H9 (cell line): ENCODE data around the gene SLC7A9. TPM values are rescaled to one million over a fixed set of nuclear protein-coding genes. Genes with fewer than 3 reads are reported as not detected.

ENCODE experiments used
- DNase-seq: peaks from one replicate; pipeline ENCODE4 v3.0.0-alpha.2; 2017
- H2AFZ ChIP-seq: one replicate; pipeline ENCODE4 v1.6.1; 2013; ENCODE audit warnings: mild to moderate bottlenecking, low read length, control low read depth, moderate library complexity
- H2AK5ac ChIP-seq: 2 replicates; pipeline ENCODE4 v1.6.1; 2013; ENCODE audit warnings: low read length, control low read depth, mixed read lengths; ENCODE audit not compliant: insufficient read length
- H2BK120ac ChIP-seq: one replicate; pipeline ENCODE4 v1.6.1; 2013; ENCODE audit warnings: low read depth, mild to moderate bottlenecking, low read length, control low read depth, inconsistent platforms; ENCODE audit not compliant: poor library complexity, severe bottlenecking
- H2BK12ac ChIP-seq: 2 replicates; pipeline ENCODE4 v1.6.1; 2013; ENCODE audit warnings: low read length, control low read depth, mixed read lengths, low read depth; ENCODE audit not compliant: insufficient read length
- H2BK15ac ChIP-seq: 2 replicates; pipeline ENCODE4 v1.6.1; 2013; ENCODE audit warnings: low read depth, low read length, control low read depth
- H2BK20ac ChIP-seq: one replicate; pipeline ENCODE4 v1.6.1; 2013; ENCODE audit warnings: low read depth, mild to moderate bottlenecking, low read length, control low read depth, inconsistent platforms; ENCODE audit not compliant: poor library complexity, severe bottlenecking
- H2BK5ac ChIP-seq: 2 replicates; pipeline ENCODE4 v1.6.1; 2013; ENCODE audit warnings: low read length, control low read depth, mixed read lengths; ENCODE audit not compliant: insufficient read length
- H3K14ac ChIP-seq: 2 replicates; pipeline ENCODE4 v1.6.1; 2013; ENCODE audit warnings: low read length, control low read depth; ENCODE audit not compliant: insufficient read depth
- H3K18ac ChIP-seq: 2 replicates; pipeline ENCODE4 v1.6.1; 2013; ENCODE audit warnings: low read depth, mild to moderate bottlenecking, mixed read lengths, low read length, control low read depth; ENCODE audit not compliant: insufficient read length
- H3K23ac ChIP-seq: 2 replicates; pipeline ENCODE4 v1.6.1; 2013; ENCODE audit warnings: low read length, control low read depth, mixed read lengths, low read depth; ENCODE audit not compliant: insufficient read length
- H3K23me2 ChIP-seq: 2 replicates; pipeline ENCODE4 v1.6.1; 2013; ENCODE audit warnings: low read depth, mild to moderate bottlenecking, mixed read lengths, low read length, control low read depth; ENCODE audit not compliant: insufficient read length, poor library complexity, severe bottlenecking
- H3K27ac ChIP-seq: 2 replicates; pipeline ENCODE4 v1.5.1; 2013; ENCODE audit warnings: low read length, control low read depth, mixed read lengths, low read depth; ENCODE audit not compliant: insufficient read length
- H3K27me3 ChIP-seq: 2 replicates; pipeline ENCODE4 v1.6.1; 2013; ENCODE audit warnings: low read length, control low read depth, inconsistent platforms; ENCODE audit not compliant: insufficient read depth
- H3K4ac ChIP-seq: 2 replicates; pipeline ENCODE4 v1.6.1; 2013; ENCODE audit warnings: low read depth, mild to moderate bottlenecking, control low read depth, inconsistent platforms, low read length, moderate library complexity
- H3K4me1 ChIP-seq: 2 replicates; pipeline ENCODE4 v1.6.1; 2013; ENCODE audit warnings: low read length, control low read depth, inconsistent platforms; ENCODE audit not compliant: insufficient read depth
- H3K4me2 ChIP-seq: 2 replicates; pipeline ENCODE4 v1.6.1; 2013; ENCODE audit warnings: low read length, control low read depth, mixed read lengths; ENCODE audit not compliant: insufficient read length, insufficient read depth
- H3K56ac ChIP-seq: 2 replicates; pipeline ENCODE4 v1.6.1; 2013; ENCODE audit warnings: low read depth, mild to moderate bottlenecking, mixed read lengths, low read length, control low read depth; ENCODE audit not compliant: insufficient read length
- H3K79me1 ChIP-seq: 2 replicates; pipeline ENCODE4 v1.6.1; 2013; ENCODE audit warnings: low read depth, mild to moderate bottlenecking, moderate library complexity, low read length, control low read depth, inconsistent platforms; ENCODE audit not compliant: insufficient read depth, poor library complexity, severe bottlenecking
- H3K79me2 ChIP-seq: 2 replicates; pipeline ENCODE4 v1.6.1; 2013; ENCODE audit warnings: low read length, control low read depth, inconsistent platforms; ENCODE audit not compliant: insufficient read depth
- H3K9ac ChIP-seq: 2 replicates; pipeline ENCODE4 v1.6.1; 2013; ENCODE audit warnings: low read length, control low read depth, mixed read lengths; ENCODE audit not compliant: insufficient read length; ENCODE audit errors: extremely low read depth
- H3K9me3 ChIP-seq: one replicate; pipeline ENCODE4 v1.6.1; 2013; ENCODE audit warnings: low read depth, low read length, inconsistent platforms; ENCODE audit not compliant: control insufficient read depth
- H3T11ph ChIP-seq: one replicate; pipeline ENCODE4 v1.6.1; 2013; ENCODE audit warnings: mild to moderate bottlenecking, low read length, control low read depth, inconsistent platforms
- H4K20me1 ChIP-seq: one replicate; pipeline ENCODE4 v1.6.1; 2013; ENCODE audit not compliant: control insufficient read depth, insufficient read length, insufficient read depth
- H4K5ac ChIP-seq: 2 replicates; pipeline ENCODE4 v1.6.1; 2013; ENCODE audit warnings: low read depth, mild to moderate bottlenecking, mixed read lengths, low read length, control low read depth; ENCODE audit not compliant: insufficient read length
- H4K8ac ChIP-seq: replicated peaks from 2 replicates; pipeline ENCODE4 v1.6.1; 2013; ENCODE audit warnings: low read length, control low read depth, mixed read lengths, low read depth; ENCODE audit not compliant: insufficient read length
- H4K91ac ChIP-seq: 2 replicates; pipeline ENCODE4 v1.6.1; 2013; ENCODE audit warnings: low read depth, mild to moderate bottlenecking, moderate library complexity, mixed read lengths, low read length, control low read depth; ENCODE audit not compliant: insufficient read length
- H3K27ac Mint-ChIP-seq, 3 experiments: 2 replicates in 2 of 3; 3 replicates in 1 of 3; pipeline ENCODE4 v1.8.0; 2020 to 2021; ENCODE audit warnings: mixed read lengths in 3 of 3, mild to moderate bottlenecking in 1 of 3, moderate library complexity in 1 of 3
- H3K27me3 Mint-ChIP-seq: 2 replicates; pipeline ENCODE4 v1.8.0; 2021; ENCODE audit warnings: low read depth, mild to moderate bottlenecking, moderate library complexity, mixed read lengths
- H3K36me3 Mint-ChIP-seq, 3 experiments: 2 replicates in 2 of 3; 3 replicates in 1 of 3; pipeline ENCODE4 v1.8.0; 2020 to 2021; ENCODE audit warnings: low read depth in 3 of 3, mixed read lengths in 3 of 3; ENCODE audit not compliant: insufficient read depth in 1 of 3
- H3K4me1 Mint-ChIP-seq, 2 experiments: 2 replicates each; pipeline ENCODE4 v1.8.0; 2020; ENCODE audit warnings: mixed read lengths in 2 of 2
- H3K4me3 Mint-ChIP-seq, 2 experiments: 2 replicates in 1 of 2; 3 replicates in 1 of 2; pipeline ENCODE4 v1.8.0; 2020 to 2021; ENCODE audit warnings: mild to moderate bottlenecking in 2 of 2, mixed read lengths in 2 of 2, moderate library complexity in 1 of 2
- H3K9me3 Mint-ChIP-seq, 2 experiments: 2 replicates in 1 of 2; 3 replicates in 1 of 2; pipeline ENCODE4 v1.8.0; 2020; ENCODE audit warnings: mild to moderate bottlenecking in 2 of 2, mixed read lengths in 2 of 2, moderate library complexity in 1 of 2
- WGBS: extraction: QIAGEN DNeasy Blood & Tissue Kit; methylation state at CpG from one replicate; pipeline ENCODE4 v1.1.7; 2013; ENCODE audit warnings: missing lambda C conversion rate, low lambda C conversion rate, mixed read lengths; ENCODE audit not compliant: insufficient read length; ENCODE audit errors: extremely low coverage; 5-methylcytosine and 5-hydroxymethylcytosine counted together
- total RNA-seq: library from RNA; stranded (reverse); gene quantifications from 2 replicates; pipeline ENCODE4 v1.2.1, GENCODE V29; 2021
- TF ChIP-seq, protein P1 (sequence below): fragments of 200-600 bp; sonication (generic); conservative IDR thresholded peaks from 3 replicates; pipeline ENCODE4 v1.8.0; 2021; ENCODE audit warnings: antibody characterized with exemption, mild to moderate bottlenecking

Gene SLC7A9
- total RNA-seq, 1 experiment from 2014 or later: not detected

DNA sequence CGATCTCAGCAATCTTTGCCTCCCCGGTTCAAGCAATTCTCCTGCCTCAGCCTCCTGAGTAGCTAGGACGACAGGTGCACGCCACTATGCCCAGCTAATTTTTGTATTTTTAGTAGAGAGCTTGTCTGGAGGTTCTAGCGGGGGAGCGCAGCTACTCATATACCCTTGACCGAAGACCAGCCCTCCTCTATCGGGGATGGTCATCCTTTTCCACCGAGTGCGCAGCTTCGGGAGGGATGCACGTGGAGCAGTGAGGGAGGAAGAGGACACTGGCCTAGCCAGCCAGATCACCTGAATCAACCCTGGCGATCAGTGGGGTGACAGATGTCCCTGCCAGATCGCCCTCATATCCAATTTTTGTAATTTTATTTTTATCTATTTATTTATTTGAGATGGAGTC lies 6.8 kb downstream of the SLC7A9 start:
- Histone ChIP-seq H3T11ph (no peak overlapping the region), H2BK12ac (no peak overlapping the region), H3K4me1 (no peaks in the 10 kb centered on the region), H3K9ac (no peak overlapping the region), H2BK15ac (no peak overlapping the region), H2AFZ (no peak overlapping the region), H4K91ac (no peak overlapping the region), H2BK20ac (no peak overlapping the region), H3K18ac (no peak overlapping the region), H2BK120ac (no peak overlapping the region), H3K23me2 (no peaks in the 10 kb centered on the region), H3K14ac (no peak overlapping the region), H2BK5ac (no peak overlapping the region), H3K79me1 (no peaks in the 10 kb centered on the region), H4K20me1 (no peaks in the 10 kb centered on the region), H3K4ac (no peak overlapping the region), H2AK5ac (no peak overlapping the region), H3K27ac (no peak overlapping the region), H3K56ac (no peak overlapping the region), H3K27me3 (no peaks in the 10 kb centered on the region), H3K79me2 (no peaks in the 10 kb centered on the region), H4K5ac (no peak overlapping the region), H3K4me2 (no peak overlapping the region), H3K23ac (no peak overlapping the region), H4K8ac (no peak overlapping the region), H3K9me3 (no peaks in the 10 kb centered on the region)
- TF ChIP-seq, protein P1, sequence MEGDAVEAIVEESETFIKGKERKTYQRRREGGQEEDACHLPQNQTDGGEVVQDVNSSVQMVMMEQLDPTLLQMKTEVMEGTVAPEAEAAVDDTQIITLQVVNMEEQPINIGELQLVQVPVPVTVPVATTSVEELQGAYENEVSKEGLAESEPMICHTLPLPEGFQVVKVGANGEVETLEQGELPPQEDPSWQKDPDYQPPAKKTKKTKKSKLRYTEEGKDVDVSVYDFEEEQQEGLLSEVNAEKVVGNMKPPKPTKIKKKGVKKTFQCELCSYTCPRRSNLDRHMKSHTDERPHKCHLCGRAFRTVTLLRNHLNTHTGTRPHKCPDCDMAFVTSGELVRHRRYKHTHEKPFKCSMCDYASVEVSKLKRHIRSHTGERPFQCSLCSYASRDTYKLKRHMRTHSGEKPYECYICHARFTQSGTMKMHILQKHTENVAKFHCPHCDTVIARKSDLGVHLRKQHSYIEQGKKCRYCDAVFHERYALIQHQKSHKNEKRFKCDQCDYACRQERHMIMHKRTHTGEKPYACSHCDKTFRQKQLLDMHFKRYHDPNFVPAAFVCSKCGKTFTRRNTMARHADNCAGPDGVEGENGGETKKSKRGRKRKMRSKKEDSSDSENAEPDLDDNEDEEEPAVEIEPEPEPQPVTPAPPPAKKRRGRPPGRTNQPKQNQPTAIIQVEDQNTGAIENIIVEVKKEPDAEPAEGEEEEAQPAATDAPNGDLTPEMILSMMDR: no peak
- Mint-ChIP-seq H3K27me3 (no peaks in the 10 kb centered on the region), H3K36me3 (no peaks in the 10 kb centered on the region), H3K4me1 (0 out of 4 replicates have a peak, but pooled peaks cover 0 to 2% of the 10 kb centered on the region in 2 experiments), H3K27ac (no peak overlapping the region), H3K9me3 (no peaks in the 10 kb centered on the region; a peak in 1 of 5 replicates), H3K4me3 (no peak overlapping the region)
- WGBS: no CpG with 5 or more reads among the region's 14 CpGs
- DNase-seq: no peak
